GM21515 (cell line): ENCODE results near the gene MAP2K3.
"Not testable (repeated sequence)": the region's sequence is repeated elsewhere in the genome, so short reads cannot be mapped to it uniquely, and the experiment has no call there.

ENCODE experiments used
- ATAC-seq: cut with Tn5 transposase; IDR thresholded peaks from one replicate; pipeline ENCODE4 v1.9.1; 2021; ENCODE audit not compliant: unreplicated experiment

The MAP2K3 gene

GRCh38 chr17:21327921-21328320 lies 43.4 kb downstream of the MAP2K3 start:
- not testable (repeated sequence) for ATAC-seq

- ATAC-seq = not testable (repeated sequence)
Observed at GRCh38 chr17:21328778-21329177, 44.3 kb downstream of the MAP2K3 start.

- ATAC-seq = no peak
Observed at GRCh38 chr17:21330436-21331160, 46.1 kb downstream of the MAP2K3 start.

- ATAC-seq = not testable (repeated sequence)
Observed at GRCh38 chr17:21336541-21337294, 52.2 kb downstream of the MAP2K3 start.

GRCh38 chr17:21337981-21338625 lies 53.6 kb downstream of the MAP2K3 start:
- not testable (repeated sequence) for ATAC-seq

- no peak for ATAC-seq
Observed at GRCh38 chr17:21339011-21339410, 54.5 kb downstream of the MAP2K3 start.

GRCh38 chr17:21339571-21339970 lies 55.1 kb downstream of the MAP2K3 start:
- ATAC-seq = not testable (repeated sequence)

GRCh38 chr17:21340407-21340806 lies 55.9 kb downstream of the MAP2K3 start:
- ATAC-seq = not testable (repeated sequence)

GRCh38 chr17:21341279-21341678 lies 56.8 kb downstream of the MAP2K3 start:
- ATAC-seq = not testable (repeated sequence)

- ATAC-seq = not testable (repeated sequence)
Observed at GRCh38 chr17:21341925-21342540, 57.5 kb downstream of the MAP2K3 start.

GRCh38 chr17:21343061-21343949 lies 58.8 kb downstream of the MAP2K3 start:
- not testable (repeated sequence) for ATAC-seq

- ATAC-seq = not testable (repeated sequence)
Observed at GRCh38 chr17:21344801-21345200, 60.3 kb downstream of the MAP2K3 start.

- no peak for ATAC-seq
Observed at GRCh38 chr17:21345236-21345635, 60.7 kb downstream of the MAP2K3 start.

GRCh38 chr17:21346107-21346506 lies 61.6 kb downstream of the MAP2K3 start:
- not testable (repeated sequence) for ATAC-seq

GRCh38 chr17:21346651-21347250 lies 62.2 kb downstream of the MAP2K3 start:
- ATAC-seq = not testable (repeated sequence)

- ATAC-seq = not testable (repeated sequence)
Observed at GRCh38 chr17:21347660-21348059, 63.1 kb downstream of the MAP2K3 start.

- ATAC-seq = not testable (repeated sequence)
Observed at GRCh38 chr17:21348081-21348925, 63.8 kb downstream of the MAP2K3 start.

GRCh38 chr17:21348926-21349261 lies 64.4 kb downstream of the MAP2K3 start:
- not testable (repeated sequence) for ATAC-seq
